Sigmoid colon (tissue), 7 donors: ENCODE measurements around the gene SMAD6. TPM values are rescaled to one million over a fixed set of nuclear protein-coding genes. Genes with fewer than 3 reads are reported as not detected.

Experiments used
- DNase-seq: peaks from one replicate; pipeline ENCODE4 v3.0.0-alpha.2; 2019
- H3K27ac ChIP-seq, 4 donors: fragments of 200-600 bp; sonication (generic); one replicate each; pipeline ENCODE4 v1.5.1; 2016 to 2019; ENCODE audit warnings: mild to moderate bottlenecking in 1 of 4
- H3K27me3 ChIP-seq, 3 donors: fragments of 200-600 bp; sonication (generic); one replicate each; pipeline ENCODE4 v1.5.1; 2019; ENCODE audit warnings: mild to moderate bottlenecking in 1 of 3
- H3K36me3 ChIP-seq, 4 donors: fragments of 200-600 bp; sonication (generic); one replicate each; pipeline ENCODE4 v1.5.1; 2016 to 2019
- H3K4me1 ChIP-seq, 4 donors: fragments of 200-600 bp; sonication (generic); one replicate each; pipeline ENCODE4 v1.5.1; 2017 to 2019
- H3K4me3 ChIP-seq, 4 donors: fragments of 200-600 bp; sonication (generic); one replicate each; pipeline ENCODE4 v1.5.1; 2017 to 2019; ENCODE audit warnings: mild to moderate bottlenecking in 2 of 4, moderate library complexity in 1 of 4
- H3K9me3 ChIP-seq, 4 donors: fragments of 200-600 bp in 3 of 4; sonication (generic) in 3 of 4; one replicate each; pipeline versions ENCODE4 v1.5.1 to v1.6.1; 2013 to 2019
- CTCF ChIP-seq, 4 experiments: fragments of 450-650 bp in 3 of 4; fragments of 200-600 bp in 1 of 4; IDR thresholded peaks; one replicate each; pipeline ENCODE4 v1.5.1; 2016 to 2019; ENCODE audit warnings: antibody characterized with exemption in 4 of 4, mild to moderate bottlenecking in 3 of 4, moderate library complexity in 2 of 4
- EP300 ChIP-seq, 4 donors: sonication (generic); formaldehyde crosslinking; IDR thresholded peaks; one replicate each; pipeline ENCODE4 v1.6.1; 2017; ENCODE audit warnings: antibody characterized with exemption in 4 of 4
- POLR2A ChIP-seq, 2 donors: fragments of 450-650 bp; IDR thresholded peaks; one replicate each; pipeline ENCODE4 v1.6.1; 2016; ENCODE audit warnings: antibody characterized with exemption in 2 of 2, mild to moderate bottlenecking in 2 of 2, moderate library complexity in 2 of 2
- POLR2AphosphoS5 ChIP-seq, 4 donors: sonication (generic); formaldehyde crosslinking; IDR thresholded peaks; one replicate each; pipeline ENCODE4 v1.6.1; 2017; ENCODE audit warnings: antibody characterized with exemption in 4 of 4
- WGBS, 2 donors: extraction: QIAGEN DNeasy Blood & Tissue Kit; methylation state at CpG; one replicate each; pipeline ENCODE4 v1.1.7; 2013; 5-methylcytosine and 5-hydroxymethylcytosine counted together
- intact Hi-C: fragments of 100-400 bp; cut with DNase I; formaldehyde crosslinking; loops from one replicate; pipeline ENCODE4 v1.15.1; 2023
- polyA plus RNA-seq, 3 donors: library from polyadenylated mRNA; stranded (reverse); fragments of 200-250 nt; gene quantifications; one replicate each; pipeline ENCODE4 v1.2.3, GENCODE V29; 2013
- total RNA-seq, 4 donors: library from RNA; depleted of rRNA; stranded (reverse); fragments of >200 nt; gene quantifications; one replicate each; pipeline ENCODE4 v1.1.0, GENCODE V29; 2016
- donor health status: healthy with polysubstance abuse.
- donor health status: Bipolar disorder and iron deficiency.
- donor health status: healthy.

The SMAD6 gene
- total and polyA plus RNA-seq, 7 donors = 1.8 to 9.2 (median 5.7) TPM

- Histone ChIP-seq H3K27me3 (peaks cover 0 to 25% (median 0%) of the 10 kb centered on the region in 3 donors), H3K36me3 (no peaks in the 10 kb centered on the region), H3K27ac (no peak overlapping the region), H3K4me1 (peaks cover 0 to 7% (median 3%) of the 10 kb centered on the region in 4 donors), H3K9me3 (no peaks in the 10 kb centered on the region), H3K4me3 (peak overlapping the region in 3 of 4 donors; percentile 10 to 38 (median 37))
- WGBS, 2 donors = 16 to 19% methylated on average over 45 of the region's 45 CpGs
- no peak for TF ChIP-seq POLR2AphosphoS5 (IDR thresholded peaks at IDR 0.05)
- no peak for TF ChIP-seq POLR2A (IDR thresholded peaks at IDR 0.05)
- TF ChIP-seq EP300 (IDR thresholded peaks at IDR 0.05) = no peak
- TF ChIP-seq CTCF (IDR thresholded peaks at IDR 0.05) = no peak
- intact Hi-C loops = no loop called here
- no peak for DNase-seq
Measured at GRCh38 chr15:66654739-66655375, 47.2 kb upstream of the SMAD6 start.

- WGBS, 2 donors = 84 to 87% methylated on average over 14 of the region's 14 CpGs
- intact Hi-C loops = no loop called here
- no peak for DNase-seq
Measured at GRCh38 chr15:66655511-66655910, 46.5 kb upstream of the SMAD6 start.

GRCh38 chr15:66655997-66656396 is 46.0 kb upstream of the SMAD6 start:
- WGBS, 2 donors = 95 to 98% methylated on average over 2 of the region's 2 CpGs
- Histone ChIP-seq H3K27ac (no peak overlapping the region), H3K36me3 (no peaks in the 10 kb centered on the region), H3K4me1 (peaks cover 0 to 7% (median 3%) of the 10 kb centered on the region in 4 donors), H3K27me3 (peaks cover 0 to 25% (median 0%) of the 10 kb centered on the region in 3 donors), H3K4me3 (no peak overlapping the region), H3K9me3 (no peaks in the 10 kb centered on the region)
- intact Hi-C loops = no loop called here
- no peak for DNase-seq
- TF ChIP-seq EP300 (IDR thresholded peaks at IDR 0.05) (no peak), CTCF (IDR thresholded peaks at IDR 0.05) (no peak), POLR2A (IDR thresholded peaks at IDR 0.05) (no peak), POLR2AphosphoS5 (IDR thresholded peaks at IDR 0.05) (no peak)

More at GRCh38 chr15:66655511-66655910, 46.5 kb upstream of the SMAD6 start:
- Histone ChIP-seq H3K36me3 (no peaks in the 10 kb centered on the region), H3K4me1 (peaks cover 0 to 7% (median 3%) of the 10 kb centered on the region in 4 donors), H3K27me3 (peaks cover 0 to 25% (median 0%) of the 10 kb centered on the region in 3 donors), H3K9me3 (no peaks in the 10 kb centered on the region), H3K4me3 (no peak overlapping the region), H3K27ac (no peak overlapping the region)
- no peak for TF ChIP-seq POLR2AphosphoS5 (IDR thresholded peaks at IDR 0.05)
- no peak for TF ChIP-seq CTCF (IDR thresholded peaks at IDR 0.05)
- no peak for TF ChIP-seq POLR2A (IDR thresholded peaks at IDR 0.05)
- TF ChIP-seq EP300 (IDR thresholded peaks at IDR 0.05) = no peak

- no peak for DNase-seq
- intact Hi-C loops = no loop called here
- H3K27me3 ChIP-seq = peaks cover 0 to 25% (median 0%) of the 10 kb centered on the region in 3 donors
- no peaks in the 10 kb centered on the region for H3K9me3 ChIP-seq
- TF ChIP-seq POLR2AphosphoS5 (IDR thresholded peaks at IDR 0.05) (no peak), CTCF (IDR thresholded peaks at IDR 0.05) (no peak), POLR2A (IDR thresholded peaks at IDR 0.05) (no peak), EP300 (IDR thresholded peaks at IDR 0.05) (no peak)
- H3K36me3 ChIP-seq = no peaks in the 10 kb centered on the region
- H3K4me1 ChIP-seq = peaks cover 0 to 7% (median 3%) of the 10 kb centered on the region in 4 donors
- 85 to 87% methylated on average over 9 of the region's 9 CpGs for WGBS, 2 donors
- H3K27ac ChIP-seq = no peak overlapping the region
- no peak overlapping the region for H3K4me3 ChIP-seq
Measured at GRCh38 chr15:66657185-66658020, 44.6 kb upstream of the SMAD6 start.
